Caco-2 (cell line): Measurements from ENCODE around the gene SLC25A15. TPM values are rescaled to one million over a fixed set of nuclear protein-coding genes. Genes with fewer than 3 reads are reported as not detected.
"Not testable (repeated sequence)": the region's sequence is repeated elsewhere in the genome, so short reads cannot be mapped to it uniquely, and the experiment has no call there.

ENCODE experiments used
- BruUV-seq: library from RNA; stranded (reverse); fragments of 400-500 nt; replicated peaks from 2 replicates; lab custom pipeline; 2021; lab: Mats Ljungman, UMichigan
- CTCF ChIA-PET: fragments of 300-600 bp; sonication (Branson Sonifier 250); formaldehyde crosslinking; loops from one replicate; lab custom pipeline; 2022; ENCODE audit warnings: antibody characterized with exemption; lab: Charles Lee
- POLR2A ChIA-PET: fragments of 300-600 bp; sonication (Branson Sonifier 250); formaldehyde crosslinking; loops from one replicate; lab custom pipeline; 2022; ENCODE audit warnings: antibody characterized with exemption; lab: Charles Lee
- DNase-seq, 2 experiments: peaks; one replicate each; pipeline versions ENCODE4 v3.0.0 to v3.0.0-alpha.2; 2020 to 2022
- H3K27me3 ChIP-seq: replicated peaks from 2 replicates; pipeline ENCODE4 v1.6.0; 2011; ENCODE audit warnings: low read length; ENCODE audit not compliant: control insufficient read depth, insufficient read depth
- H3K36me3 ChIP-seq: 2 replicates; pipeline ENCODE4 v1.5.1; 2011; ENCODE audit warnings: low read length; ENCODE audit not compliant: control insufficient read depth, insufficient read depth
- H3K4me1 ChIP-seq: fragments of 250-450 bp; sonication (Bioruptor Pico); 2 replicates; pipeline ENCODE4 v1.5.1; 2020; ENCODE audit warnings: mild to moderate bottlenecking
- H3K4me3 ChIP-seq: 2 replicates; pipeline ENCODE4 v1.5.1; 2011; ENCODE audit warnings: low read depth, mild to moderate bottlenecking, control low read depth, low read length
- H3K9me3 ChIP-seq: fragments of 250-450 bp; sonication (Bioruptor Pico); 2 replicates; pipeline ENCODE4 v1.5.1; 2020; ENCODE audit warnings: mild to moderate bottlenecking, moderate library complexity
- H3K27ac Mint-ChIP-seq: one replicate; pipeline ENCODE4 v1.8.0; 2022; ENCODE audit warnings: mixed read lengths; ENCODE audit not compliant: unreplicated experiment
- H3K27me3 Mint-ChIP-seq: one replicate; pipeline ENCODE4 v1.8.0; 2022; ENCODE audit warnings: mixed read lengths; ENCODE audit not compliant: insufficient read depth, unreplicated experiment
- H3K36me3 Mint-ChIP-seq: one replicate; pipeline ENCODE4 v1.8.0; 2022; ENCODE audit warnings: mild to moderate bottlenecking, mixed read lengths; ENCODE audit not compliant: insufficient read depth, unreplicated experiment
- H3K4me1 Mint-ChIP-seq: one replicate; pipeline ENCODE4 v1.8.0; 2022; ENCODE audit warnings: low read depth, mixed read lengths; ENCODE audit not compliant: unreplicated experiment
- H3K4me3 Mint-ChIP-seq: one replicate; pipeline ENCODE4 v1.8.0; 2022; ENCODE audit warnings: mild to moderate bottlenecking, moderate library complexity, mixed read lengths; ENCODE audit not compliant: unreplicated experiment
- H3K9me3 Mint-ChIP-seq: one replicate; pipeline ENCODE4 v1.8.0; 2022; ENCODE audit warnings: mixed read lengths; ENCODE audit not compliant: unreplicated experiment
- CTCF ChIP-seq, 2 experiments: fragments of 200-600 bp in 1 of 2; IDR thresholded peaks; 1 replicate in 1 of 2; 2 replicates in 1 of 2; pipeline versions ENCODE4 v1.5.1 to v1.8.0; 2011 to 2022; ENCODE audit warnings: antibody characterized with exemption in 1 of 2, control low read depth in 1 of 2, inconsistent platforms in 1 of 2, low read depth in 1 of 2, low read length in 1 of 2, mild to moderate bottlenecking in 1 of 2, moderate library complexity in 1 of 2; ENCODE audit not compliant: insufficient read depth in 1 of 2, severe bottlenecking in 1 of 2, unreplicated experiment in 1 of 2
- intact Hi-C: fragments of 100-400 bp; cut with micrococcal nuclease; formaldehyde crosslinking; loops from one replicate; pipeline ENCODE4 v1.10.0; 2022; ENCODE audit not compliant: unreplicated experiment
- total RNA-seq: library from RNA; stranded (reverse); gene quantifications from 2 replicates; pipeline ENCODE4 v1.2.3, GENCODE V29; 2022

Gene SLC25A15
- total RNA-seq, 1 experiment from 2014 or later = 27.4 TPM

GRCh38 chr13:40780822-40781401 lies 8.5 kb upstream of the SLC25A15 start:
- Histone ChIP-seq H3K27me3 (no peaks in the 10 kb centered on the region), H3K4me3 (no peak overlapping the region), H3K9me3 (no peaks in the 10 kb centered on the region), H3K4me1 (peaks cover 3% of the 10 kb centered on the region; the same call in 1 of the 2 replicates), H3K36me3 (no peaks in the 10 kb centered on the region)
- intact Hi-C loops = loop anchor here (10.0 kb wide), 1 partner anchor 444 kb away; no protein-coding TSS in a partner anchor
- Mint-ChIP-seq H3K27ac (no peak overlapping the region), H3K27me3 (no peaks in the 10 kb centered on the region), H3K4me1 (peaks cover 13% of the 10 kb centered on the region), H3K4me3 (no peak overlapping the region), H3K9me3 (no peaks in the 10 kb centered on the region), H3K36me3 (no peaks in the 10 kb centered on the region)
- POLR2A ChIA-PET = no interaction called here
- TF ChIP-seq CTCF (IDR thresholded peaks at IDR 0.05; ENCODE audit: insufficient read depth in 1 of 2, low read depth in 1 of 2, low read length in 1 of 2, severe bottlenecking in 1 of 2, unreplicated experiment in 1 of 2) = no peak
- BruUV-seq = no TSS peak
- CTCF ChIA-PET = no interaction called here
- peak in 1 of 2 experiments; percentile 44 for DNase-seq

- Mint-ChIP-seq H3K4me1 (peaks cover 20% of the 10 kb centered on the region), H3K27me3 (no peaks in the 10 kb centered on the region), H3K9me3 (no peaks in the 10 kb centered on the region), H3K36me3 (no peaks in the 10 kb centered on the region), H3K4me3 (no peak overlapping the region), H3K27ac (no peak overlapping the region)
- no peaks in the 10 kb centered on the region for H3K27me3 ChIP-seq
- H3K9me3 ChIP-seq = no peaks in the 10 kb centered on the region
- no peak for DNase-seq
- peaks cover 3% of the 10 kb centered on the region; the same call in 1 of the 2 replicates for H3K4me1 ChIP-seq
- intact Hi-C loops = loop anchor here (10.0 kb wide), 1 partner anchor 443 kb away; no protein-coding TSS in a partner anchor
- no peaks in the 10 kb centered on the region for H3K36me3 ChIP-seq
- TF ChIP-seq CTCF (IDR thresholded peaks at IDR 0.05; ENCODE audit: insufficient read depth in 1 of 2, low read depth in 1 of 2, low read length in 1 of 2, severe bottlenecking in 1 of 2, unreplicated experiment in 1 of 2) = no peak
- CTCF ChIA-PET = no interaction called here
- no peak overlapping the region for H3K4me3 ChIP-seq
- BruUV-seq = no TSS peak
- POLR2A ChIA-PET = no interaction called here
Measured at GRCh38 chr13:40781717-40782116, 7.7 kb upstream of the SLC25A15 start.

- CTCF ChIA-PET = interaction anchor here (0.9 kb wide), 1 partner anchor 760 kb away, joined by 3 read pairs; no protein-coding TSS in a partner anchor
- H3K4me1 Mint-ChIP-seq = peaks cover 15% of the 10 kb centered on the region
- H3K36me3 Mint-ChIP-seq, POLR2A ChIA-PET, H3K4me3 ChIP-seq, H3K4me3 Mint-ChIP-seq, H3K27me3 ChIP-seq, H3K27ac Mint-ChIP-seq, H3K36me3 ChIP-seq, H3K9me3 ChIP-seq, H3K4me1 ChIP-seq, DNase-seq, BruUV-seq, H3K9me3 Mint-ChIP-seq, H3K27me3 Mint-ChIP-seq: not testable (repeated sequence)
- intact Hi-C loops = loop anchor here (10.0 kb wide), 1 partner anchor 442 kb away; no protein-coding TSS in a partner anchor
Measured at GRCh38 chr13:40782971-40783370, 6.4 kb upstream of the SLC25A15 start.
